ENCODE measurements around the gene CEP63.
"Not testable (repeated sequence)": the region's sequence is repeated elsewhere in the genome, so short reads cannot be mapped to it uniquely, and the experiment has no call there.

Gene CEP63

GRCh38 chr3:134579141-134579665 lies 93.3 kb downstream of the CEP63 start:
- no peak overlapping the region for H3K4me3 ChIP-seq (ENCODE audit: low read depth, low read length)
- TF ChIP-seq, protein P1, sequence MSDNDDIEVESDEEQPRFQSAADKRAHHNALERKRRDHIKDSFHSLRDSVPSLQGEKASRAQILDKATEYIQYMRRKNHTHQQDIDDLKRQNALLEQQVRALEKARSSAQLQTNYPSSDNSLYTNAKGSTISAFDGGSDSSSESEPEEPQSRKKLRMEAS (IDR thresholded peaks at IDR 0.05; ENCODE audit: low read depth, low read length): no peak
- no peak for TF ChIP-seq POLR2A (IDR thresholded peaks at IDR 0.05; ENCODE audit: extremely low read depth, insufficient read length)
- TF ChIP-seq MYC (IDR thresholded peaks at IDR 0.05; ENCODE audit: low read depth, low read length): no peak
- TF ChIP-seq CTCF (IDR thresholded peaks at IDR 0.05; ENCODE audit: low read depth, low read length): no peak
- no peak for DNase-seq (ENCODE audit: low read depth)

DNA sequence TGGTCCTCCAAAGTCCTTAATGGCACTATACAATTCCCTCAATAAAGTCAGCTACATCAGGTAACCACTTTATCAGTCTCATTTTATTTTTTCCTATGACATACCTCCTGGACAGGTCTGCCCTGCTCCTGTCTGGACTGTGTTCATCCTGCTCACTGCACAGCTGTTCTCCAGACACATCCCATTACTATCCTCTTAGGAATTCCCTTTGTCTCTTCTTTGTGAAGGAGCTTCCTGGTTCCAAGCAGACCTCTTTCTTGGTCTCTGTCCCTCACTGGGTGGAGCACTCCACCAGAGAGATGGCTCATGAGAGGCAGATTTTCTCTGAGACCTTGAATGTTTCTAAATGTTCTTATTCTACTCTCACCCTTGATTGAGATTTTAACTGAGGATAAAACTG lies 104.9 kb downstream of the CEP63 start:
- no peak for TF ChIP-seq CTCF (IDR thresholded peaks at IDR 0.05; ENCODE audit: low read depth, low read length)
- TF ChIP-seq, protein P1 (IDR thresholded peaks at IDR 0.05; ENCODE audit: low read depth, low read length): no peak
- no peak for TF ChIP-seq POLR2A (IDR thresholded peaks at IDR 0.05; ENCODE audit: extremely low read depth, insufficient read length)
- no peak for TF ChIP-seq MYC (IDR thresholded peaks at IDR 0.05; ENCODE audit: low read depth, low read length)
- no peak overlapping the region for H3K4me3 ChIP-seq (ENCODE audit: low read depth, low read length)
- DNase-seq (ENCODE audit: low read depth): no peak

DNA sequence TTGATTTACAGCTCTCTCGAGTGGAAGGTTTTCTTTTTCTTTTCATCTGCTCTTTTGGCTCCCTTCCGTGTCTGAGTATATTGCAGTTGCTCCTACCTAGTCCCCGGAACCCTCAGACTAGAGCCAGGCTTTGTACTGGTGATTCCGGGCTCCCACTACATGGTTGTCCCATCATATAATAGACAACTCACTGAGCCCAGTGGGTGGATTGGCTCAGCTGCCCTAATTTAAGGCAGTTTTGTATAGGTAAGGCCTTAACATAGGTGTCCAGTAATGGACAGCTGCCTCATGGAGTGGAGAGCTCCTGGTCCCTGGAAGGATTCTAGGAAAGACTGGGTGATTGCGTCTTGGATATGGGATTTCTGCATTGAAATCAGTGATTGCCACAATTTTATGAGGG lies 106.9 kb downstream of the CEP63 start:
- H3K4me3 ChIP-seq (ENCODE audit: low read depth, low read length): no peak overlapping the region
- TF ChIP-seq MYC (IDR thresholded peaks at IDR 0.05; ENCODE audit: low read depth, low read length) (no peak), POLR2A (IDR thresholded peaks at IDR 0.05; ENCODE audit: extremely low read depth, insufficient read length) (no peak), CTCF (IDR thresholded peaks at IDR 0.05; ENCODE audit: low read depth, low read length) (no peak)
- TF ChIP-seq, protein P1 (IDR thresholded peaks at IDR 0.05; ENCODE audit: low read depth, low read length): no peak
- DNase-seq (ENCODE audit: low read depth): no peak

GRCh38 chr3:134594331-134594741 lies 108.5 kb downstream of the CEP63 start:
- no peak for DNase-seq (ENCODE audit: low read depth)
- H3K4me3 ChIP-seq (ENCODE audit: low read depth, low read length): no peak overlapping the region
- TF ChIP-seq MYC (IDR thresholded peaks at IDR 0.05; ENCODE audit: low read depth, low read length) (no peak), CTCF (IDR thresholded peaks at IDR 0.05; ENCODE audit: low read depth, low read length) (no peak), POLR2A (IDR thresholded peaks at IDR 0.05; ENCODE audit: extremely low read depth, insufficient read length) (no peak)
- TF ChIP-seq, protein P1 (IDR thresholded peaks at IDR 0.05; ENCODE audit: low read depth, low read length): no peak

- not testable (repeated sequence) for DNase-seq (ENCODE audit: low read depth); H3K4me3 ChIP-seq (ENCODE audit: low read depth, low read length)
These were observed 109.1 kb downstream of the CEP63 start for GRCh38 chr3:134594986-134595385.

DNA sequence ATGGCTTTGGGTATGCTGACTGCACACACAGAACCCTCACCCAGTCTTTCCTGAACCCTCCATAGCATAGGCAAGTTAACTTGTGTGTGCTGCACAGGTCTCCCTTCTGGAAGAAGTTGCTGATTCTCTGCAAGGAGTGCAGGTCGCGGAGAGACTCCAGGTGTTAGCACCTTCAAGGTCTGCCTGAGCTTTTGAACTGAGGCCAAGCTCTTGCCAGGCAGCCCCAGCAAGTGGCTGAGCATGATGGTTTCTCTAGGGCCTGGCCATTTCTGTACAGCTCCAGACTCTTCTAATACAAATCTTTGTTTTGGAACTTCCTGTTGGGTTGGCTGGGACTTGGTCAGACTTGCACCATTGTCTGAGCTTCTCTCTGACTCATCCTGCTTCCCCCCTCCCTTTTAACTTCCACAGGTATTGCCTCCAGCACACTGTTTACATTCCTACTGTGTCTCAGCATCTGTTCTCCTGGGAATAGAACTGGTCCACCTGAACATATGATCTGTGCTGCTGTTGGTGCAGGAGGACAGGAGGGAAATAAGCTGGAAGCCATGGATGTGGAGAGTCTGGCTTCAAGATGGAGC lies 111.6 kb downstream of the CEP63 start:
- no peak for TF ChIP-seq MYC (IDR thresholded peaks at IDR 0.05; ENCODE audit: low read depth, low read length)
- TF ChIP-seq, protein P1 (IDR thresholded peaks at IDR 0.05; ENCODE audit: low read depth, low read length): no peak
- no peak for TF ChIP-seq CTCF (IDR thresholded peaks at IDR 0.05; ENCODE audit: low read depth, low read length)
- TF ChIP-seq POLR2A (IDR thresholded peaks at IDR 0.05; ENCODE audit: extremely low read depth, insufficient read length): no peak
- no peak overlapping the region for H3K4me3 ChIP-seq (ENCODE audit: low read depth, low read length)
- DNase-seq (ENCODE audit: low read depth): peak; percentile 56

All from NB4 (cell line).